Measurements from ENCODE around the gene LAMP1. TPM values are rescaled to one million over a fixed set of nuclear protein-coding genes. Genes with fewer than 3 reads are reported as not detected.
A peak's percentile ranks its signal among the peaks of the same experiment; 100 is the strongest.

The LAMP1 gene
- total and polyA plus RNA-seq, 7 donors, result 35.7 to 71.5 (median 65.3) TPM

DNA sequence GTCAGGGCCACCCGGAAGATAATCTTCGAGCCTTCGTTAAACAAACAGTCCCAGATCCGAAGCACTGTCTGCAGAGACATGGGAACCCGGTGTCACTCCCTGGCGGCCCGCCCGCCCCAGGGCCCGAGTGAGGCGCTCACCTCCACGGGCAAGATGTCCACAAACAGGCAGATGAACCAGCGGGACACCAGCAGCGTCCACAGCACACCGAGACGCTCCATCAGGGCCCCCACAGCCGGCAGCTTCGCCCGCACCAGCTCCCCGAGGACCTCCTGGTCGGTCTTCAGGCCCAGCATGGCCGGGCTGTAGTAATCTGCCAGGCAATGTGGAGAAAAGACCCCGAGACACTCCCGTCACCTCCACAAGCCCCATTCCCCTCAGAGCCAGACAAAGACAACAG lies 28.7 kb downstream of the LAMP1 start:
- DNase-seq (peak in 1 of 2 donors; percentile 57), ATAC-seq (no peak)
- Histone ChIP-seq H3K4me1 (peaks cover 18% of the 10 kb centered on the region), H3K27me3 (ENCODE audit: insufficient read depth in 3 of 3, low read length in 2 of 3) (no peaks in the 10 kb centered on the region), H3K9me3 (no peaks in the 10 kb centered on the region), H3K36me3 (ENCODE audit: insufficient read depth in 1 of 2, low read depth in 1 of 2) (peaks cover 2 to 44% of the 10 kb centered on the region in 2 donors), H3K27ac (no peak overlapping the region), H3K4me3 (no peak overlapping the region)
- intact Hi-C loops (cut with DNase I), result loop anchor here in 1 of 2 donors (5.0 kb wide), 1 partner anchor 67 kb away; no protein-coding TSS in a partner anchor
- WGBS, 3 donors, result 77 to 86% (median 80%) methylated on average over 15 to 23 of the region's 23 CpGs
- TF ChIP-seq, protein P1, sequence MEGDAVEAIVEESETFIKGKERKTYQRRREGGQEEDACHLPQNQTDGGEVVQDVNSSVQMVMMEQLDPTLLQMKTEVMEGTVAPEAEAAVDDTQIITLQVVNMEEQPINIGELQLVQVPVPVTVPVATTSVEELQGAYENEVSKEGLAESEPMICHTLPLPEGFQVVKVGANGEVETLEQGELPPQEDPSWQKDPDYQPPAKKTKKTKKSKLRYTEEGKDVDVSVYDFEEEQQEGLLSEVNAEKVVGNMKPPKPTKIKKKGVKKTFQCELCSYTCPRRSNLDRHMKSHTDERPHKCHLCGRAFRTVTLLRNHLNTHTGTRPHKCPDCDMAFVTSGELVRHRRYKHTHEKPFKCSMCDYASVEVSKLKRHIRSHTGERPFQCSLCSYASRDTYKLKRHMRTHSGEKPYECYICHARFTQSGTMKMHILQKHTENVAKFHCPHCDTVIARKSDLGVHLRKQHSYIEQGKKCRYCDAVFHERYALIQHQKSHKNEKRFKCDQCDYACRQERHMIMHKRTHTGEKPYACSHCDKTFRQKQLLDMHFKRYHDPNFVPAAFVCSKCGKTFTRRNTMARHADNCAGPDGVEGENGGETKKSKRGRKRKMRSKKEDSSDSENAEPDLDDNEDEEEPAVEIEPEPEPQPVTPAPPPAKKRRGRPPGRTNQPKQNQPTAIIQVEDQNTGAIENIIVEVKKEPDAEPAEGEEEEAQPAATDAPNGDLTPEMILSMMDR (IDR thresholded peaks at IDR 0.05), result no peak

DNA sequence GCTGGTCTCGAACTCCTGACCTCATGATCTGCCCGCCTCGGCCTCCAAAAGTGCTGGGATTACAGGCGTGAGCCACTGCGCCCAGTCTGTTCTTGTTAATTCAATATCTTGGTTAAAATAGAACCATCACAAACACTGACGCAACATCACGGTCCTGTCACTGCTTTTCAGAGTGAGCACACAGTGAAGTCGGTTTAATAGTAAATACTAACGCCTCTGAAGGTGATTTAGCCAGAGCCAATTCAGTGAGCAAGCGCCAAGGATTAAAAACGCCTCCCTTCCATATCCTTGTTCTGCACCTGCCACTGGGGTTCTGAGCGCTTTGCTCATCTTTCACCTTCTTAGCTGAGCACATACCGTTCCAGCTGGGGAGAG lies 30.3 kb downstream of the LAMP1 start:
- 27 to 46% (median 30%) methylated on average over 13 of the region's 13 CpGs for WGBS, 3 donors
- Histone ChIP-seq H3K27me3 (ENCODE audit: insufficient read depth in 3 of 3, low read length in 2 of 3) (no peaks in the 10 kb centered on the region), H3K27ac (peak overlapping the region; percentile 90), H3K4me1 (peaks cover 18% of the 10 kb centered on the region), H3K4me3 (no peak overlapping the region), H3K36me3 (ENCODE audit: insufficient read depth in 1 of 2, low read depth in 1 of 2) (peaks cover 2 to 28% of the 10 kb centered on the region in 2 donors), H3K9me3 (no peaks in the 10 kb centered on the region)
- peak in 1 of 2 donors; percentile 72 for DNase-seq
- intact Hi-C loops (cut with DNase I), result loop anchor here in 1 of 2 donors (5.0 kb wide), 1 partner anchor 65 kb away; no protein-coding TSS in a partner anchor
- TF ChIP-seq, protein P1 (IDR thresholded peaks at IDR 0.05), result no peak
- ATAC-seq, result peak; percentile 86 to 93 (median 89)

DNA sequence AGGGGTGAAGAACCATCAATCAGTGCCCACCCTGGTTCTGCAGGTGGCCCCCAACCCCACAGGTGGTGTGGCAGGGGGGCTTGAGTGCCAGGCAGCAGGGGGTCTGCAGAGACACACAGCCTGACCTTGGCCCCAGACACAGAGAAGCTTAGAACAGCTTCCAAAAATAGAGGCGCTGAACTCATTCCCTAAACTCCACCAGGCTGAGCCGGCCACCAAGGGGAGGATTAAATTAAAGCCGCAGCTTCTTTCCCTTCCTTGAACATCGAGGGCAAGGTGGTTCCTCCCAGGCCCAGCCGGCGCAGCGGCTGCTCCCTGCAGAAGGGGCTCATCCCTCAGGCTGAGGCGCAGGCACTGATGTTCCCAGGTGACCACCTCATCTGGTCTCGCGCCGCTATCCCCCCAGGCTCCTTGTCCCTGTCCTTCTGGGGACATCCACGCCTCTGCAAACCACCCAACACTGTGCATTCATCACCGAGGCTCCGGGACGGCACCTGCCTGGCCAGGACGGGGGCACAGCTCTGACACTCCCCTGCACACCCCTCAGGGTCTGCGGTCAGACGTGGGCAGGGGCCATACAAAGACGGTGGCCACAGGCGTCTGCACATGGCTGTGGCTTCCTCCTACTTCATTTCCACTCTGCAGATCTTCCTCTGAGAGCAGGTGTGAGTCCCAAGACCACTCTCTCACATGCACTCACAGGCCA lies 30.9 kb downstream of the LAMP1 start:
- TF ChIP-seq, protein P1 (IDR thresholded peaks at IDR 0.05), result no peak
- Histone ChIP-seq H3K4me3 (peak overlapping the region; percentile 27), H3K27me3 (ENCODE audit: insufficient read depth in 3 of 3, low read length in 2 of 3) (no peaks in the 10 kb centered on the region), H3K9me3 (no peaks in the 10 kb centered on the region), H3K27ac (peak overlapping the region; percentile 90), H3K4me1 (peaks cover 18% of the 10 kb centered on the region), H3K36me3 (ENCODE audit: insufficient read depth in 1 of 2, low read depth in 1 of 2) (peaks cover 2 to 24% of the 10 kb centered on the region in 2 donors)
- intact Hi-C loops (cut with DNase I), result loop anchor here in 1 of 2 donors (5.0 kb wide), 1 partner anchor 64 kb away; no protein-coding TSS in a partner anchor
- peak in 1 of 2 donors; percentile 70 for DNase-seq
- ATAC-seq, result peak; percentile 79 to 88 (median 84)
- WGBS, 3 donors, result 35 to 59% (median 36%) methylated on average over 20 of the region's 20 CpGs

DNA sequence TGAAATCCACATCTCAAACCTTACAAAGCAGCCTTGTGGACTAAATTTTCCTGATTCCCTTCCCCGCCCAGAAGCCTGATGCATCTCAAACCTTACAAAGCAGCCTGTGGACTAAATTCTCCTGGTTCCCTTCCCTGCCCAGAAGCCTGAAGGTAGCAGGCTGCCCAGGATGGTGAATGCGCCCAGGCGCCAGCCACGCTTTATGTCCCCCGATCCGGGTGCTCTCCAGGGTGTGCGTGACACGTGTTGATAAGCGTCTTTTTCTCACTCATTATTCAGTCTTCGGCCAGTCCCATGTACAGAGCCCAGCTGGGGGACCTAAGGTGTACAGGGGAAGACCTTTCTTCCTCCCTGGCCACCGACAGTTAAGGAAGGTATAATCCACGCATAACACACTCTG lies 31.8 kb downstream of the LAMP1 start:
- peaks cover 2 to 15% of the 10 kb centered on the region in 2 donors for H3K36me3 ChIP-seq (ENCODE audit: insufficient read depth in 1 of 2, low read depth in 1 of 2)
- no peak for ATAC-seq
- peak overlapping the region; percentile 90 for H3K27ac ChIP-seq
- no peaks in the 10 kb centered on the region for H3K9me3 ChIP-seq
- peak in 1 of 2 donors; percentile 13 for DNase-seq
- H3K4me3 ChIP-seq, result no peak overlapping the region
- intact Hi-C loops (cut with DNase I), result loop anchor here in 1 of 2 donors (5.0 kb wide), 1 partner anchor 63 kb away; no protein-coding TSS in a partner anchor
- H3K4me1 ChIP-seq, result peaks cover 18% of the 10 kb centered on the region
- no peaks in the 10 kb centered on the region for H3K27me3 ChIP-seq (ENCODE audit: insufficient read depth in 3 of 3, low read length in 2 of 3)
- TF ChIP-seq, protein P1 (IDR thresholded peaks at IDR 0.05), result no peak
- WGBS, 3 donors, result 85 to 88% (median 86%) methylated on average over 12 of the region's 12 CpGs
